Subcutaneous adipose tissue (tissue), 4 donors: ENCODE measurements around the gene CALR. TPM values are rescaled to one million over a fixed set of nuclear protein-coding genes. Genes with fewer than 3 reads are reported as not detected.

ENCODE experiments used
- total RNA-seq, 4 donors: library from RNA; depleted of rRNA; stranded (reverse); fragments of >200 nt; gene quantifications; one replicate each; pipeline ENCODE4 v1.1.0, GENCODE V29; 2016
- TF ChIP-seq, protein P1 (sequence below): fragments of 450-650 bp; IDR thresholded peaks from one replicate; pipeline ENCODE4 v1.5.1; 2016; ENCODE audit warnings: low read depth, mild to moderate bottlenecking, control low read depth, antibody characterized with exemption, moderate library complexity

Gene CALR
- total RNA-seq, 4 donors from 2014 or later = 222 to 414 (median 307) TPM

DNA sequence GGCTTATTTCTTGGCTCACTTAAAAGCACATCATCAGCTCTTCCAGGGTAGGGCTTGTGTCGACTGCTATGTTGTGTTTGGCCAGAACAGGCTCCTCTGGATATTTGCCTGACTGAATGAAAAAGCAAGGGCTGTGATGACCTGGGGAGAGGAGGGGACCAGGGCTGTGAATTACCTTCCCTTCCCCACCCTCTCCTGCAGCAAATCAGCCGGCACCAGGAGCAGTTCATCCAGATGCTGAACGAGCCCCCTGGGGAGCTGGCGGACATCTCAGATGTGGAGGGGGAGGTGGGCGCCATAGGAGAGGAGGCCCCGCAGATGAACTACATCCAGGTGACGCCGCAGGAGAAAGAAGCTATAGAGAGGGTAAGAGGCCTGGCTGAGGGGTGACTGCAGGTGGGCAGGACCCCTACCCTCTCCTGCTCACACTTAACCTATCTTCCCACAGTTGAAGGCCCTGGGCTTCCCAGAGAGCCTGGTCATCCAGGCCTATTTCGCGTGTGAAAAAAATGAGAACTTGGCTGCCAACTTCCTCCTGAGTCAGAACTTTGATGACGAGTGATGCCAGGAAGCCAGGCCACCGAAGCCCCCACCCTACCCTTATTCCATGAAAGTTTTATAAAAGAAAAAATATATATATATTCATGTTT lies 14.2 kb downstream of the CALR start:
- TF ChIP-seq, protein P1, sequence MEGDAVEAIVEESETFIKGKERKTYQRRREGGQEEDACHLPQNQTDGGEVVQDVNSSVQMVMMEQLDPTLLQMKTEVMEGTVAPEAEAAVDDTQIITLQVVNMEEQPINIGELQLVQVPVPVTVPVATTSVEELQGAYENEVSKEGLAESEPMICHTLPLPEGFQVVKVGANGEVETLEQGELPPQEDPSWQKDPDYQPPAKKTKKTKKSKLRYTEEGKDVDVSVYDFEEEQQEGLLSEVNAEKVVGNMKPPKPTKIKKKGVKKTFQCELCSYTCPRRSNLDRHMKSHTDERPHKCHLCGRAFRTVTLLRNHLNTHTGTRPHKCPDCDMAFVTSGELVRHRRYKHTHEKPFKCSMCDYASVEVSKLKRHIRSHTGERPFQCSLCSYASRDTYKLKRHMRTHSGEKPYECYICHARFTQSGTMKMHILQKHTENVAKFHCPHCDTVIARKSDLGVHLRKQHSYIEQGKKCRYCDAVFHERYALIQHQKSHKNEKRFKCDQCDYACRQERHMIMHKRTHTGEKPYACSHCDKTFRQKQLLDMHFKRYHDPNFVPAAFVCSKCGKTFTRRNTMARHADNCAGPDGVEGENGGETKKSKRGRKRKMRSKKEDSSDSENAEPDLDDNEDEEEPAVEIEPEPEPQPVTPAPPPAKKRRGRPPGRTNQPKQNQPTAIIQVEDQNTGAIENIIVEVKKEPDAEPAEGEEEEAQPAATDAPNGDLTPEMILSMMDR = no peak

GRCh38 chr19:12953138-12953798 lies 14.9 kb downstream of the CALR start:
- TF ChIP-seq, protein P1 = no peak

GRCh38 chr19:12953799-12954611 lies 15.6 kb downstream of the CALR start:
- TF ChIP-seq, protein P1 = no peak

- TF ChIP-seq, protein P1 = no peak
Observed at GRCh38 chr19:12954612-12954962, 16.2 kb downstream of the CALR start.

GRCh38 chr19:12955996-12956395 lies 17.6 kb downstream of the CALR start:
- TF ChIP-seq, protein P1 = no peak

- TF ChIP-seq, protein P1 = no peak
Observed at GRCh38 chr19:12956446-12957388, 18.3 kb downstream of the CALR start, which contains the start of gene GADD45GIP1. GADD45GIP1 (minus strand) TSS chr19:12957223; CDS start chr19:12957212, 11 bp downstream.
